SK-N-MC (cell line): Measurements from ENCODE around the gene GAST.
"Not testable (repeated sequence)": the region's sequence is repeated elsewhere in the genome, so short reads cannot be mapped to it uniquely, and the experiment has no call there.

Source experiments
- EZH2 ChIP-seq: fragments of 200-600 bp; sonication (generic); IDR thresholded peaks from one replicate; pipeline ENCODE4 v1.6.1; 2017; ENCODE audit warnings: antibody characterized with exemption
- POLR2AphosphoS5 ChIP-seq: IDR thresholded peaks from 2 replicates; pipeline ENCODE4 v1.6.1; 2012; ENCODE audit warnings: mild to moderate bottlenecking, low read depth, low read length, borderline replicate concordance

DNA sequence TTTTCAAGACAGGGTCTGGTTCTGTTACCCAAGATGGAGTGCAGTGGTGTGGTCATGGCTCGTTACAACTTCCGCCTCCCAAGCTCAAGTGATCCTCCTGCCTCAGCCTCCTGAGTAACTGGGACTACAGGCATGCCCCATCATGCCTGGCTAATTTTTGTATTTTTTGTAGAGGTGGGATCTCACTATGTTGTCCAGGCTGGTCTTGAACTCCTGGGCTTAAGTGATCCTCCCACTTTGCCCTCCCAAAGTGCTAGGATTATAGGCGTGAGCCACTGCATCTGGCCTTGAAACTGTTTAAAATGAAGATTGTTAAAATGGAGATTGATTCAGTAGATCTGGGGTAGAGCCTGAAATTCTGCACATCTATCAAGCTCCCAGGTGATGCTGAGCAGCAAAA lies 11.3 kb upstream of the GAST start:
- not testable (repeated sequence) for TF ChIP-seq POLR2AphosphoS5, EZH2
